GM12878 (cell line): ENCODE results near the gene CYP4X1. TPM values are rescaled to one million over a fixed set of nuclear protein-coding genes. Genes with fewer than 3 reads are reported as not detected.

Experiments
- ATAC-seq: fragments of 200-7000 bp; cut with Tn5 transposase; 3 replicates; pipeline ENCODE4 v1.9.1; 2020; ENCODE audit warnings: mild to moderate bottlenecking, moderate library complexity
- Bru-seq: library from RNA; stranded (reverse); fragments of 400-500 nt; gene quantifications from one replicate; lab custom pipeline; 2021; lab: Mats Ljungman, UMichigan
- BruChase-seq, 2 experiments: library from RNA; stranded (reverse); fragments of 400-500 nt; gene quantifications; one replicate each; lab custom pipeline; 2021; lab: Mats Ljungman, UMichigan
- BruUV-seq: library from RNA; stranded (reverse); fragments of 400-500 nt; replicated peaks from 2 replicates; lab custom pipeline; 2021; lab: Mats Ljungman, UMichigan
- CTCF ChIA-PET: fragments of 300-600 bp; sonication (Branson Sonifier 250); formaldehyde crosslinking; extraction: SDS; loops from one replicate; lab custom pipeline; 2021; ENCODE audit warnings: inconsistent platforms; lab: Yijun Ruan, JAX
- POLR2A ChIA-PET: fragments of 350-600 bp; formaldehyde crosslinking; extraction: SDS; loops from one replicate; lab custom pipeline; 2021; ENCODE audit warnings: inconsistent platforms; lab: Charles Lee
- RAD21 ChIA-PET: fragments of 300-600 bp; sonication (Branson Sonifier 250); formaldehyde crosslinking; loops from one replicate; lab custom pipeline; 2023; ENCODE audit warnings: antibody characterized with exemption; ENCODE audit not compliant: unreplicated experiment; lab: Charles Lee
- SMC1A ChIA-PET: fragments of 300-600 bp; sonication (Branson Sonifier 250); formaldehyde crosslinking; loops from one replicate; lab custom pipeline; 2023; ENCODE audit not compliant: unreplicated experiment, uncharacterized antibody; lab: Charles Lee
- DNase-seq: peaks from one replicate; pipeline ENCODE4 v3.0.0-alpha.2; 2011; ENCODE audit warnings: low read depth, low spot score
- FAIRE-seq: peaks from 3 replicates; lab custom pipeline; 2011; peaks lifted over from hg19 to GRCh38; lab: Jason Lieb, UNC
- H2AFZ ChIP-seq: 2 replicates; pipeline ENCODE4 v1.6.0; 2011; ENCODE audit warnings: low read depth, low read length, control low read depth; ENCODE audit not compliant: control insufficient read depth
- H3K27ac ChIP-seq: 2 replicates; pipeline ENCODE4 v1.5.1; 2011; ENCODE audit warnings: control low read depth; ENCODE audit not compliant: control insufficient read depth, insufficient read depth
- H3K27me3 ChIP-seq, 2 experiments: replicated peaks in 1 of 2; 2 replicates each; pipeline versions ENCODE4 v1.6.0 to v1.6.1; 2011; ENCODE audit warnings: low read length in 1 of 2; ENCODE audit not compliant: control insufficient read depth in 2 of 2, insufficient read depth in 2 of 2
- H3K36me3 ChIP-seq, 2 experiments: 2 replicates each; pipeline ENCODE4 v1.5.1; 2011; ENCODE audit warnings: low read length in 1 of 2; ENCODE audit not compliant: control insufficient read depth in 2 of 2, insufficient read depth in 2 of 2
- H3K4me1 ChIP-seq: 2 replicates; pipeline ENCODE4 v1.6.1; 2011; ENCODE audit warnings: mild to moderate bottlenecking, low read length, moderate library complexity, mixed read lengths; ENCODE audit not compliant: control insufficient read depth, insufficient read depth
- H3K4me2 ChIP-seq: 2 replicates; pipeline ENCODE4 v1.6.0; 2011; ENCODE audit warnings: control low read depth; ENCODE audit not compliant: control insufficient read depth, insufficient read depth
- H3K4me3 ChIP-seq: fragments of 200-600 bp; sonication (generic); 2 replicates; pipeline ENCODE4 v1.5.1; 2016
- H3K79me2 ChIP-seq: 2 replicates; pipeline ENCODE4 v1.6.0; 2011; ENCODE audit warnings: low read length; ENCODE audit not compliant: control insufficient read depth, insufficient read depth
- H3K9ac ChIP-seq: 2 replicates; pipeline ENCODE4 v1.8.0; 2011; ENCODE audit warnings: low read length, control low read depth, mixed read lengths; ENCODE audit not compliant: control insufficient read depth, insufficient read depth
- H3K9me3 ChIP-seq: replicated peaks from 3 replicates; pipeline ENCODE4 v1.5.1; 2011; ENCODE audit warnings: mild to moderate bottlenecking, low read length; ENCODE audit not compliant: control insufficient read depth, insufficient read depth
- H4K20me1 ChIP-seq: 2 replicates; pipeline ENCODE4 v1.6.0; 2011; ENCODE audit not compliant: control insufficient read depth, insufficient read depth
- BMI1 ChIP-seq: fragments of 450-650 bp; IDR thresholded peaks from 2 replicates; pipeline ENCODE4 v1.6.1; 2016; ENCODE audit warnings: mild to moderate bottlenecking, moderate library complexity, borderline replicate concordance
- CBX5 ChIP-seq: sonication (generic); IDR thresholded peaks from 2 replicates; pipeline ENCODE4 v1.6.1; 2016; ENCODE audit warnings: low read depth, moderate library complexity, mild to moderate bottlenecking, inconsistent platforms
- SREBF2 ChIP-seq: IDR thresholded peaks from 2 replicates; pipeline ENCODE4 v1.6.1; 2012; ENCODE audit warnings: mild to moderate bottlenecking, low read length
- SRF ChIP-seq, 2 experiments: IDR thresholded peaks; 2 replicates each; pipeline ENCODE4 v1.6.1; 2011; ENCODE audit warnings: low read depth in 2 of 2, low read length in 2 of 2, mild to moderate bottlenecking in 1 of 2, moderate library complexity in 1 of 2
- STAT1 ChIP-seq: fragments of 450-650 bp; conservative IDR thresholded peaks from 2 replicates; pipeline ENCODE4 v1.6.1; 2014; ENCODE audit warnings: antibody characterized with exemption, mild to moderate bottlenecking
- STAT3 ChIP-seq: IDR thresholded peaks from 2 replicates; pipeline ENCODE4 v1.6.1; 2011; ENCODE audit warnings: low read depth, low read length, improper control_type of control experiment
- ZNF217 ChIP-seq: fragments of 450-650 bp; IDR thresholded peaks from 2 replicates; pipeline ENCODE4 v1.6.1; 2017; ENCODE audit warnings: antibody characterized with exemption, mild to moderate bottlenecking
- ZNF24 ChIP-seq: fragments of 450-650 bp; IDR thresholded peaks from 2 replicates; pipeline ENCODE4 v1.6.1; 2017; ENCODE audit warnings: antibody characterized with exemption, mild to moderate bottlenecking
- WGBS: methylation state at CpG from one replicate; pipeline ENCODE4 v1.1.6; 2016; ENCODE audit warnings: low lambda C conversion rate; ENCODE audit not compliant: insufficient replicate concordance, insufficient coverage; ENCODE audit errors: missing lambda C conversion rate; 5-methylcytosine and 5-hydroxymethylcytosine counted together
- in situ Hi-C: fragments of 300-500 bp; cut with MboI; formaldehyde crosslinking; loops from 9 replicates; pipeline ENCODE4 v1.14.3; 2018; ENCODE audit warnings: mixed read lengths
- intact Hi-C: fragments of 100-400 bp; cut with micrococcal nuclease; formaldehyde crosslinking; loops from one replicate; pipeline ENCODE4 v1.14.2; 2022; ENCODE audit not compliant: unreplicated experiment
- long read RNA-seq, 2 experiments: library from polyadenylated mRNA; unstranded; transcript quantifications; one replicate each; pipeline ENCODE4 v2.0.0, GENCODE V29; 2019 to 2020
- polyA minus RNA-seq, 3 experiments: library from RNA; depleted of rRNA, polyadenylated mRNA; stranded (reverse); fragments of >200 nt; gene quantifications; 2 replicates each; pipeline ENCODE4 v1.2.3, GENCODE V29; 2011
- polyA plus RNA-seq, 11 experiments: library from polyadenylated mRNA; depleted of rRNA in 4 of 11; unstranded in 6 of 11; stranded (reverse) in 5 of 11; fragments of >200 nt; fragmentation: Nextera tagmentation in 4 of 11; fragmentation: Illumina TruSeq in 1 of 11; extraction: Ambion mirVana in 4 of 11; extraction: Trizol in 1 of 11; gene quantifications; 1 replicate in 1 of 11; 2 replicates in 10 of 11; pipeline versions ENCODE4 v1.2.1 to v1.2.3, GENCODE V29; 2011 to 2016; ENCODE audit warnings: inconsistent platforms in 2 of 11, missing spikeins in 2 of 11, low read depth in 1 of 11
- total RNA-seq, 4 experiments: library from RNA; depleted of rRNA in 3 of 4; stranded (reverse); fragments of >200 nt in 3 of 4; fragmentation: Illumina TruSeq in 1 of 4; extraction: Trizol in 1 of 4; gene quantifications; 2 replicates each; pipeline versions ENCODE4 v1.2.1 to v1.2.3, GENCODE V29; 2013 to 2021
- TF ChIP-seq, protein P1 (sequence below): fragments of 450-650 bp; IDR thresholded peaks from 2 replicates; pipeline ENCODE4 v1.6.1; 2017; ENCODE audit warnings: antibody characterized with exemption, mild to moderate bottlenecking, moderate library complexity
- TF ChIP-seq, protein P2 (sequence below): fragments of 450-650 bp; IDR thresholded peaks from 2 replicates; pipeline ENCODE4 v1.6.1; 2016; ENCODE audit warnings: mild to moderate bottlenecking
- TF ChIP-seq, protein P3 (sequence below): IDR thresholded peaks from 2 replicates; pipeline ENCODE4 v1.6.1; 2011; ENCODE audit warnings: low read depth, mild to moderate bottlenecking, low read length, moderate library complexity, borderline replicate concordance; ENCODE audit errors: extremely low read depth
- TF ChIP-seq, protein P4 (sequence below): IDR thresholded peaks from 2 replicates; pipeline ENCODE4 v1.6.1; 2011; ENCODE audit warnings: low read depth, low read length, improper control_type of control experiment, borderline replicate concordance

CYP4X1 gene, protein sequence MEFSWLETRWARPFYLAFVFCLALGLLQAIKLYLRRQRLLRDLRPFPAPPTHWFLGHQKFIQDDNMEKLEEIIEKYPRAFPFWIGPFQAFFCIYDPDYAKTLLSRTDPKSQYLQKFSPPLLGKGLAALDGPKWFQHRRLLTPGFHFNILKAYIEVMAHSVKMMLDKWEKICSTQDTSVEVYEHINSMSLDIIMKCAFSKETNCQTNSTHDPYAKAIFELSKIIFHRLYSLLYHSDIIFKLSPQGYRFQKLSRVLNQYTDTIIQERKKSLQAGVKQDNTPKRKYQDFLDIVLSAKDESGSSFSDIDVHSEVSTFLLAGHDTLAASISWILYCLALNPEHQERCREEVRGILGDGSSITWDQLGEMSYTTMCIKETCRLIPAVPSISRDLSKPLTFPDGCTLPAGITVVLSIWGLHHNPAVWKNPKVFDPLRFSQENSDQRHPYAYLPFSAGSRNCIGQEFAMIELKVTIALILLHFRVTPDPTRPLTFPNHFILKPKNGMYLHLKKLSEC
- total RNA-seq (2013; cell fraction: nucleolus; rRNA removed), result not detected in 2 replicates
- not detected in 2 replicates for total RNA-seq (2014; rRNA removed)
- total RNA-seq (2014; rRNA removed; fragmentation: Illumina TruSeq; extraction: Trizol), result 0.04 TPM in 1 of 2 replicates, not detected in the other
- total RNA-seq (2021), result not detected in 2 replicates
- polyA plus RNA-seq (2011; ENCODE audit: low read depth), result not detected
- 0.03 TPM in 1 of 2 replicates, not detected in the other for polyA plus RNA-seq (2011; rRNA removed)
- polyA plus RNA-seq (2011; cell fraction: cytosol; rRNA removed), result 0.03 and 0.04 TPM in 2 replicates
- polyA plus RNA-seq (2011; cell fraction: nucleus; rRNA removed), result 0.16 TPM in 1 of 2 replicates, not detected in the other
- not detected in 2 replicates for polyA plus RNA-seq (2012)
- 0.03 TPM in 1 of 2 replicates, not detected in the other for polyA plus RNA-seq (2014; fragmentation: Illumina TruSeq; extraction: Trizol)
- polyA plus RNA-seq (2014; fragmentation: Nextera tagmentation; extraction: Ambion mirVana), result not detected
- not detected in 2 replicates for polyA plus RNA-seq (2014; rRNA removed)
- polyA plus RNA-seq (2016; fragmentation: Nextera tagmentation; extraction: Ambion mirVana), result not detected
- not detected in 2 replicates for polyA minus RNA-seq (2011; rRNA and poly(A)+ RNA removed)
- polyA minus RNA-seq (2011; cell fraction: cytosol; rRNA and poly(A)+ RNA removed), result not detected in 2 replicates
- not detected in 2 replicates for polyA minus RNA-seq (2011; cell fraction: nucleus; rRNA and poly(A)+ RNA removed)
- not detected for Bru-seq, nascent RNA
- BruChase-seq, experiment 1, labeled RNA remaining after a 6-hour chase, result not detected
- not detected for BruChase-seq, experiment 2, labeled RNA remaining after a 2-hour chase
- long read RNA-seq, experiment 1, result 0 reads
- long read RNA-seq, experiment 2, result 0 reads

DNA sequence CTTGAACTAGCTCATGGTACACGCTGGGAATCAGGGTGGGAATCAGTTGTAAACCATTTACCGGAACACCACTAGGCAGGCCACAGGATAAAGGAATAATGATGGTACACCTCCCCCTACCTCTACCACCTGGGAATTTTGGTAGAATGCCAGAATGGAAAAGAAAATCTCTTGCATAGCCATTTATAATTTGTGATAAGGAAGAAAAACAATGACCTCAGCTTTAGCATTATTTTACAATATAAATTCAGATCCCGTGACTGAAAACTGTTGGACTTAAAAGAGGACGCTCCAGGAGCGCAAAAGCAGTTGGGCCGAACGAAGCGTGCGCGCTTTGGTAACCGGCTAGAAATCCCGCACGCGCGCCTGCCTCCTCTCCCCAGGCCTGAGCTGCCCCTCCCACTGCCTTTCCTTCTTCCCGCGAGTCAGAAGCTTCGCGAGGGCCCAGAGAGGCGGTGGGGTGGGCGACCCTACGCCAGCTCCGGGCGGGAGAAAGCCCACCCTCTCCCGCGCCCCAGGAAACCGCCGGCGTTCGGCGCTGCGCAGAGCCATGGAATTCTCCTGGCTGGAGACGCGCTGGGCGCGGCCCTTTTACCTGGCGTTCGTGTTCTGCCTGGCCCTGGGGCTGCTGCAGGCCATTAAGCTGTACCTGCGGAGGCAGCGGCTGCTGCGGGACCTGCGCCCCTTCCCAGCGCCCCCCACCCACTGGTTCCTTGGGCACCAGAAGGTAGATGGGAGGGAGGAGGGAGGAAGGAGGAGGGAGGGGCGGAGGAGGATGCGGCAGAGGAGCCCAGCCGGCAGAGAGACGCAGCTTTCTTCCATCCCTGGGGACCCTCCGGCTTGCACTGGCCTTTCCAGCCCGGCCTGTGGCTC is at the start of gene CYP4X1:
TSS of gene CYP4X1 (plus strand) at position 402 of the 873 bp plus-strand sequence. CDS start at position 551, 149 bp downstream.
- no peaks in the 10 kb centered on the region for H3K4me1 ChIP-seq
- no peak within 1 kb of the TSS for H3K27ac ChIP-seq
- in situ Hi-C loops, result no loop called here
- H3K36me3 ChIP-seq, result no peaks in the 10 kb centered on the region
- H3K4me2 ChIP-seq, result no peak within 1 kb of the TSS
- no peak within 1 kb of the TSS for H3K9ac ChIP-seq
- H3K4me3 ChIP-seq, result no peak within 1 kb of the TSS
- no peak for ATAC-seq
- no peaks in the 10 kb centered on the region for H3K9me3 ChIP-seq
- intact Hi-C loops, result no loop called here
- RAD21 ChIA-PET, result no interaction called here
- no peak for FAIRE-seq
- DNase-seq, result no peak
- H3K27me3 ChIP-seq, result no peaks in the 10 kb centered on the region; a peak in 1 of 4 replicates
- POLR2A ChIA-PET, result no interaction called here
- SMC1A ChIA-PET, result interaction anchor here (0.6 kb wide), 1 partner anchor 266 kb away, joined by 3 read pairs; no protein-coding TSS in a partner anchor
- 49% methylated on average over 42 of the region's 49 CpGs for WGBS
- CTCF ChIA-PET, result no interaction called here
- no peaks in the 10 kb centered on the region; the same call in 1 of the 2 replicates for H4K20me1 ChIP-seq
- no TSS peak for BruUV-seq
- H3K79me2 ChIP-seq, result no peaks in the 10 kb centered on the region
- H2AFZ ChIP-seq, result no peak within 1 kb of the TSS
- TF ChIP-seq, protein P1, sequence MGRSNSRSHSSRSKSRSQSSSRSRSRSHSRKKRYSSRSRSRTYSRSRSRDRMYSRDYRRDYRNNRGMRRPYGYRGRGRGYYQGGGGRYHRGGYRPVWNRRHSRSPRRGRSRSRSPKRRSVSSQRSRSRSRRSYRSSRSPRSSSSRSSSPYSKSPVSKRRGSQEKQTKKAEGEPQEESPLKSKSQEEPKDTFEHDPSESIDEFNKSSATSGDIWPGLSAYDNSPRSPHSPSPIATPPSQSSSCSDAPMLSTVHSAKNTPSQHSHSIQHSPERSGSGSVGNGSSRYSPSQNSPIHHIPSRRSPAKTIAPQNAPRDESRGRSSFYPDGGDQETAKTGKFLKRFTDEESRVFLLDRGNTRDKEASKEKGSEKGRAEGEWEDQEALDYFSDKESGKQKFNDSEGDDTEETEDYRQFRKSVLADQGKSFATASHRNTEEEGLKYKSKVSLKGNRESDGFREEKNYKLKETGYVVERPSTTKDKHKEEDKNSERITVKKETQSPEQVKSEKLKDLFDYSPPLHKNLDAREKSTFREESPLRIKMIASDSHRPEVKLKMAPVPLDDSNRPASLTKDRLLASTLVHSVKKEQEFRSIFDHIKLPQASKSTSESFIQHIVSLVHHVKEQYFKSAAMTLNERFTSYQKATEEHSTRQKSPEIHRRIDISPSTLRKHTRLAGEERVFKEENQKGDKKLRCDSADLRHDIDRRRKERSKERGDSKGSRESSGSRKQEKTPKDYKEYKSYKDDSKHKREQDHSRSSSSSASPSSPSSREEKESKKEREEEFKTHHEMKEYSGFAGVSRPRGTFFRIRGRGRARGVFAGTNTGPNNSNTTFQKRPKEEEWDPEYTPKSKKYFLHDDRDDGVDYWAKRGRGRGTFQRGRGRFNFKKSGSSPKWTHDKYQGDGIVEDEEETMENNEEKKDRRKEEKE, result no peak
- TF ChIP-seq, protein P2, sequence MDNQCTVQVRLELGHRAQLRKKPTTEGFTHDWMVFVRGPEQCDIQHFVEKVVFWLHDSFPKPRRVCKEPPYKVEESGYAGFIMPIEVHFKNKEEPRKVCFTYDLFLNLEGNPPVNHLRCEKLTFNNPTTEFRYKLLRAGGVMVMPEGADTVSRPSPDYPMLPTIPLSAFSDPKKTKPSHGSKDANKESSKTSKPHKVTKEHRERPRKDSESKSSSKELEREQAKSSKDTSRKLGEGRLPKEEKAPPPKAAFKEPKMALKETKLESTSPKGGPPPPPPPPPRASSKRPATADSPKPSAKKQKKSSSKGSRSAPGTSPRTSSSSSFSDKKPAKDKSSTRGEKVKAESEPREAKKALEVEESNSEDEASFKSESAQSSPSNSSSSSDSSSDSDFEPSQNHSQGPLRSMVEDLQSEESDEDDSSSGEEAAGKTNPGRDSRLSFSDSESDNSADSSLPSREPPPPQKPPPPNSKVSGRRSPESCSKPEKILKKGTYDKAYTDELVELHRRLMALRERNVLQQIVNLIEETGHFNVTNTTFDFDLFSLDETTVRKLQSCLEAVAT, result no peak
- TF ChIP-seq STAT3, result no peak
- TF ChIP-seq, protein P3, sequence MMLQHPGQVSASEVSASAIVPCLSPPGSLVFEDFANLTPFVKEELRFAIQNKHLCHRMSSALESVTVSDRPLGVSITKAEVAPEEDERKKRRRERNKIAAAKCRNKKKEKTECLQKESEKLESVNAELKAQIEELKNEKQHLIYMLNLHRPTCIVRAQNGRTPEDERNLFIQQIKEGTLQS, result no peak
- TF ChIP-seq SRF (IDR thresholded peaks at IDR 0.05; ENCODE audit: low read depth in 2 of 2, low read length in 2 of 2), result no peak
- no peak for TF ChIP-seq ZNF217
- TF ChIP-seq STAT1, result no peak
- no peak for TF ChIP-seq ZNF24
- TF ChIP-seq, protein P4, sequence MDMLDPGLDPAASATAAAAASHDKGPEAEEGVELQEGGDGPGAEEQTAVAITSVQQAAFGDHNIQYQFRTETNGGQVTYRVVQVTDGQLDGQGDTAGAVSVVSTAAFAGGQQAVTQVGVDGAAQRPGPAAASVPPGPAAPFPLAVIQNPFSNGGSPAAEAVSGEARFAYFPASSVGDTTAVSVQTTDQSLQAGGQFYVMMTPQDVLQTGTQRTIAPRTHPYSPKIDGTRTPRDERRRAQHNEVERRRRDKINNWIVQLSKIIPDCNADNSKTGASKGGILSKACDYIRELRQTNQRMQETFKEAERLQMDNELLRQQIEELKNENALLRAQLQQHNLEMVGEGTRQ, result no peak
- TF ChIP-seq BMI1, result no peak
- TF ChIP-seq CBX5, result no peak
- TF ChIP-seq SREBF2, result no peak
